Measurements from ENCODE around the gene YWHAE. TPM values are rescaled to one million over a fixed set of nuclear protein-coding genes. Genes with fewer than 3 reads are reported as not detected.
A peak's percentile ranks its signal among the peaks of the same experiment; 100 is the strongest.

YWHAE gene
- total RNA-seq, 4 donors from 2014 or later: 390 to 894 (median 580) TPM

DNA sequence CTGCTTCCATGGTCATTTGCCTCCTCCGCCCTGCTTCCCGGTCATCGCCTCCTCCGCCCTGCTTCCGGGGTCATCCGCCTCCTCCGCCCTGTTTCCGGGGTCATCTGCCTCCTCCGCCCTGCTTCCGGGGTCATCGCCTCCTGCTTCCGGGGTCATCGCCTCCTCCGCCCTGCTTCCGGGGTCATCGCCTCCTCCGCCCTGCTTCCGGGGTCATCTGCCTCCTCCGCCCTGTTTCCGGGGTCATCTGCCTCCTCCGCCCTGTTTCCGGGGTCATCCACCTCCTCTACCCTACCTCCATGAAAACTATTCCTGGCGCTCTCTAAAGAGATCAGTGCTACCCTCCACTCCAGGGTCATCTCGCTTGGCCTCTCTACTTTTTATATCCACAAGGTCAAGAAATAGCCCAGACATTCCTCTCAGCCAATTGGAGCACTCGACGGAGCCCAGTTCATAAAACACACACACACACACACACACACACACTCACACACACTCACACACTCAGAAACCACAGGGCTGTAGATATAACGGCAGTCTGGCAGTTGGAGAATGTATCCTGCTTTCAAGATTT is 75.7 kb downstream of the YWHAE start:
- intact Hi-C loops (cut with DNase I; ENCODE audit: low total_unique reads): no loop called here
- no peaks in the 10 kb centered on the region for H3K4me1 ChIP-seq

DNA sequence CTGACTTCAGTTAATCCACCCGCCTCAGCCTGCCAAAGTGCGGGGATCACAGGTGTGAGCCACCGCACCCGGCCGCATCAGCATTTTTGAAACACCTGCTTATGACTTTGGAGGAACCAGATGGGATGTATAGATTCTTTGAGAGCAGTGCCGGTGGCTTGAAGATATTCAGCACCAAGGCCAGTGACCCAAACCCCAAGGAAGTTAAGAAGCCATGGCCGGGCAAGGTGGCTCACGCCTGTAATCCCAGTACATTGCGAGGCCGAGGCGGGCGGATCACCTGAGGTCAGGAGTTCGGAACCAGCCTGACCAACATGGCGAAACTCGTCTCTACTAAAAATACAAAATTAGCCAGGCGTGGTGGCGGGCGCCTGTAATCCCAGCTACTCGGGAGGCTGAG is 76.7 kb downstream of the YWHAE start:
- DNase-seq: no peak
- intact Hi-C loops (cut with DNase I; ENCODE audit: low total_unique reads): no loop called here
- Histone ChIP-seq H3K27me3 (no peaks in the 10 kb centered on the region), H3K36me3 (no peaks in the 10 kb centered on the region), H3K4me1 (no peaks in the 10 kb centered on the region), H3K27ac (no peak overlapping the region), H3K9me3 (no peaks in the 10 kb centered on the region), H3K4me3 (no peak overlapping the region)
- no peak for TF ChIP-seq POLR2A (IDR thresholded peaks at IDR 0.05)

More for the DNA sequence above, 75.7 kb downstream of the YWHAE start:
- DNase-seq: no peak
- H3K36me3 ChIP-seq: no peaks in the 10 kb centered on the region
- H3K9me3 ChIP-seq: no peaks in the 10 kb centered on the region
- no peaks in the 10 kb centered on the region for H3K27me3 ChIP-seq
- TF ChIP-seq, protein P1, sequence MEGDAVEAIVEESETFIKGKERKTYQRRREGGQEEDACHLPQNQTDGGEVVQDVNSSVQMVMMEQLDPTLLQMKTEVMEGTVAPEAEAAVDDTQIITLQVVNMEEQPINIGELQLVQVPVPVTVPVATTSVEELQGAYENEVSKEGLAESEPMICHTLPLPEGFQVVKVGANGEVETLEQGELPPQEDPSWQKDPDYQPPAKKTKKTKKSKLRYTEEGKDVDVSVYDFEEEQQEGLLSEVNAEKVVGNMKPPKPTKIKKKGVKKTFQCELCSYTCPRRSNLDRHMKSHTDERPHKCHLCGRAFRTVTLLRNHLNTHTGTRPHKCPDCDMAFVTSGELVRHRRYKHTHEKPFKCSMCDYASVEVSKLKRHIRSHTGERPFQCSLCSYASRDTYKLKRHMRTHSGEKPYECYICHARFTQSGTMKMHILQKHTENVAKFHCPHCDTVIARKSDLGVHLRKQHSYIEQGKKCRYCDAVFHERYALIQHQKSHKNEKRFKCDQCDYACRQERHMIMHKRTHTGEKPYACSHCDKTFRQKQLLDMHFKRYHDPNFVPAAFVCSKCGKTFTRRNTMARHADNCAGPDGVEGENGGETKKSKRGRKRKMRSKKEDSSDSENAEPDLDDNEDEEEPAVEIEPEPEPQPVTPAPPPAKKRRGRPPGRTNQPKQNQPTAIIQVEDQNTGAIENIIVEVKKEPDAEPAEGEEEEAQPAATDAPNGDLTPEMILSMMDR (IDR thresholded peaks at IDR 0.05): no peak
- H3K4me3 ChIP-seq: no peak overlapping the region
- no peak overlapping the region for H3K27ac ChIP-seq

DNA sequence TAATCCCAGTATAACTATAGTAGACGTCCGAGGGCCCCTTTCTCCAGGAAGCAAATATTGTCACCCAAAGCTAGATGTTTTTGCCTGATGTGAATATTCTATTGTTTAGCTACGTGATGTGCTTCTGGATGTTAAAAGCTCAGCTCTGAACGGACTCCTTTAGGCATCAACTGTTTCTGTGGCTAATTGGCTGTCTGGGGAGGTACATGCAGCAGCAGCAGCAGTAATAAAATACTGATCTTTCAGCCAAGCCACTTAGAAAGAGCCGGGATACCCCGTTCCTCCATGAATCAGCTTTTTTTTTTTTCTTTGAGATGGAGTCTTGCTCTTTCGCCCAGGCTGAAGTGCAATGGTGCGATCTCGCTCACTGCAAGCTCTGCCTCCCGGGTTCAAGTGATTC is 77.5 kb downstream of the YWHAE start:
- Histone ChIP-seq H3K9me3 (no peaks in the 10 kb centered on the region), H3K27me3 (no peaks in the 10 kb centered on the region), H3K27ac (no peak overlapping the region), H3K4me1 (no peaks in the 10 kb centered on the region), H3K4me3 (no peak overlapping the region), H3K36me3 (no peaks in the 10 kb centered on the region)
- intact Hi-C loops (cut with DNase I; ENCODE audit: low total_unique reads): no loop called here
- DNase-seq: no peak
- TF ChIP-seq, protein P1 (IDR thresholded peaks at IDR 0.05): no peak
- TF ChIP-seq POLR2A (IDR thresholded peaks at IDR 0.05): no peak

DNA sequence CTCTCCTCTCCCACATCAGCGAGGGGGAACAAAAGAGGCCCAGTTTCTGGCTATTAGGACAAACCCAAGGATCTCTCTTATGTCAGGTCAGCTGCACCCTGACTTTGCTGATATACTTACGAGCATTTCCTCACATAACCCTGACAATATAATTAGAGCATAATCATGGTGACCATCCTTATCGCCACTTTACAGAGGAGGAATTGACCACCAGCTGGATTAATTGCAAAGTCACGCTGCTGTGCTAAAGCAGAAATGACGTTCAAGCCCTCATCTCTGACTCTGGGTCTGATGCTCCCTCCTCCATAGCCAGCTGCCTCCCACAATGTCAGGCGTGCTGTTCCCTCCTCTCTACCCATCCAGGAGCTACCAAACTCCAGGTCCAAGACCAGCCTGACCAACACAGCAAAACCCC is 78.0 kb downstream of the YWHAE start:
- intact Hi-C loops (cut with DNase I; ENCODE audit: low total_unique reads): no loop called here
- no peak for DNase-seq
- TF ChIP-seq POLR2A (IDR thresholded peaks at IDR 0.05): no peak
- TF ChIP-seq, protein P1 (IDR thresholded peaks at IDR 0.05): no peak

DNA sequence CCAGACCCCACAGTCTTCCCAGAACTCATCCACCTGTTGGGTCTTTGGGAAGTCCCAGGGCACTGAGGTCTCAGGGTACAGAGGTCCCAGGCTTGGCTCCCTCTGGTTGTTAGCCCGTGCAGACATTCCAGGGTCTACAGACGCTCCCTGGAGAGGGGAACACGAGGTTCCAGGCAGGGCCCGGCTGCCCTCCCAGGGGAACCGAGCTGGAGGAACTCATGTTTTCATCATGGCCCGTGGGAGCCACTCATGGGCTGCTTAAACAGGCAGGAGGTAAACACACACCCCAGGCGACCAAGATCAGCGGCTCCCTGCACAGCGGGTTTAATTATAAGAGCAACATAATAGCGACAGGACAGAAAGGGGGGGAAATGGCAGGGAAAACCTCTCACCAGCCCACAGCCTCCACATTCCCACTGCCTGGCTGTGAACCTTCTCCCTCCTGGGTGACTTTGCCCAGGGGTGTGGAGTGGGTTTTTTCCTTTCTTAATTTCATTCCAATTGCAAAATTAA is 84.1 kb downstream of the YWHAE start:
- Histone ChIP-seq H3K27me3 (no peaks in the 10 kb centered on the region), H3K36me3 (no peaks in the 10 kb centered on the region), H3K4me3 (no peak overlapping the region), H3K9me3 (no peaks in the 10 kb centered on the region), H3K27ac (no peak overlapping the region), H3K4me1 (no peaks in the 10 kb centered on the region)
- intact Hi-C loops (cut with DNase I; ENCODE audit: low total_unique reads): no loop called here
- TF ChIP-seq, protein P1 (IDR thresholded peaks at IDR 0.05): no peak
- no peak for TF ChIP-seq POLR2A (IDR thresholded peaks at IDR 0.05)
- peak in 1 of 2 donors; percentile 28 for DNase-seq

More for the DNA sequence above, 78.0 kb downstream of the YWHAE start:
- Histone ChIP-seq H3K4me1 (no peaks in the 10 kb centered on the region), H3K27me3 (no peaks in the 10 kb centered on the region), H3K9me3 (no peaks in the 10 kb centered on the region), H3K36me3 (no peaks in the 10 kb centered on the region), H3K4me3 (no peak overlapping the region), H3K27ac (no peak overlapping the region)

Measured in uterus (tissue), 4 donors.